Fibroblast of villous mesenchyme (primary cell): ENCODE results near the gene ZSWIM6. TPM values are rescaled to one million over a fixed set of nuclear protein-coding genes. Genes with fewer than 3 reads are reported as not detected.

Source experiments
- DNase-seq: peaks from one replicate; pipeline ENCODE4 v3.0.0-alpha.2; 2010; ENCODE audit warnings: low read depth
- H3K4me3 ChIP-seq: 2 replicates; pipeline ENCODE4 v1.5.1; 2011; ENCODE audit warnings: low read depth, mild to moderate bottlenecking, low read length
- CTCF ChIP-seq: IDR thresholded peaks from 2 replicates; pipeline ENCODE4 v1.5.1; 2012; ENCODE audit warnings: low read depth, mild to moderate bottlenecking, low read length; ENCODE audit not compliant: insufficient read depth
- total RNA-seq: library from RNA; depleted of rRNA; stranded (reverse); fragments of >200 nt; gene quantifications from 2 replicates; pipeline ENCODE4 v1.2.3, GENCODE V29; 2012

ZSWIM6 gene
- total RNA-seq, 1 donor: 16.4 TPM

- no peak overlapping the region for H3K4me3 ChIP-seq
Measured at GRCh38 chr5:61304590-61305381, 27.3 kb upstream of the ZSWIM6 start.

GRCh38 chr5:61306531-61307131, 25.4 kb upstream of the ZSWIM6 start:
- DNase-seq: peak; percentile 87
- peak overlapping the region; percentile 36 for H3K4me3 ChIP-seq
- TF ChIP-seq CTCF: no peak

More at GRCh38 chr5:61304590-61305381, 27.3 kb upstream of the ZSWIM6 start:
- TF ChIP-seq CTCF: no peak
- peak; percentile 93 for DNase-seq

- peak overlapping the region; percentile 36 for H3K4me3 ChIP-seq
- TF ChIP-seq CTCF: no peak
- peak; percentile 51 for DNase-seq
Measured at GRCh38 chr5:61307191-61307590, 24.9 kb upstream of the ZSWIM6 start.

- no peak overlapping the region for H3K4me3 ChIP-seq
- DNase-seq: peak; percentile 62
- no peak for TF ChIP-seq CTCF
Measured at GRCh38 chr5:61307611-61308010, 24.4 kb upstream of the ZSWIM6 start.

GRCh38 chr5:61308712-61309111, 23.3 kb upstream of the ZSWIM6 start:
- no peak overlapping the region for H3K4me3 ChIP-seq
- no peak for TF ChIP-seq CTCF
- DNase-seq: no peak

GRCh38 chr5:61309115-61309514, 22.9 kb upstream of the ZSWIM6 start:
- no peak for TF ChIP-seq CTCF
- DNase-seq: no peak
- no peak overlapping the region for H3K4me3 ChIP-seq
